K562 (cell line): Measurements from ENCODE around the gene LATS1.

Experiments
- CBFA2T2 ChIP-seq: fragments of 450-650 bp; conservative IDR thresholded peaks from 2 replicates; pipeline ENCODE4 v1.6.1; 2017; ENCODE audit warnings: mild to moderate bottlenecking
- POLR2A ChIP-seq: fragments of 450-650 bp; conservative IDR thresholded peaks from 2 replicates; pipeline ENCODE4 v1.6.1; 2016
- TF ChIP-seq, protein P1 (sequence below): fragments of 200-600 bp; sonication (generic); IDR thresholded peaks from one replicate; pipeline ENCODE4 v1.6.1; 2012; ENCODE audit warnings: mild to moderate bottlenecking, low read depth, low read length, inconsistent platforms

DNA sequence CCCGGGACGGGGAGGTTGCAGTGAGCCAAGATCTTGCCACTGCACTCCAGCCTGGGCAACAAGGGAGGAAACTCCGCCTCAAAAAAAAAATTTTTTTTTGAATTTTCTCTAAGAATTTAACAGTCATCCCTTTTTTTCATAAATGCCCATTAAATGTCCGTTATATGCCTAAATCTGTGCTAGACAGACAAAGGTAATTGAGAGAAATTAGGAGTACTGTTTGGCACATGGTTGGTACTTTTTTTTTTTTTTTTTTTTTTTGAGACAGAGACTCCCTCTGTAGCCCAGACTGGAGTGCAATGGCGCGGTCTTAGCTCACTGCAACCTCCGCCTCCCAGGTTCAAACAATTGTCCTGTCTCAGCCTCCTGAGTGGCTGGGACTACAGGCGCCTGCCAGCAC lies 33.3 kb upstream of the LATS1 start:
- TF ChIP-seq CBFA2T2 (no peak), POLR2A (no peak)
- TF ChIP-seq, protein P1, sequence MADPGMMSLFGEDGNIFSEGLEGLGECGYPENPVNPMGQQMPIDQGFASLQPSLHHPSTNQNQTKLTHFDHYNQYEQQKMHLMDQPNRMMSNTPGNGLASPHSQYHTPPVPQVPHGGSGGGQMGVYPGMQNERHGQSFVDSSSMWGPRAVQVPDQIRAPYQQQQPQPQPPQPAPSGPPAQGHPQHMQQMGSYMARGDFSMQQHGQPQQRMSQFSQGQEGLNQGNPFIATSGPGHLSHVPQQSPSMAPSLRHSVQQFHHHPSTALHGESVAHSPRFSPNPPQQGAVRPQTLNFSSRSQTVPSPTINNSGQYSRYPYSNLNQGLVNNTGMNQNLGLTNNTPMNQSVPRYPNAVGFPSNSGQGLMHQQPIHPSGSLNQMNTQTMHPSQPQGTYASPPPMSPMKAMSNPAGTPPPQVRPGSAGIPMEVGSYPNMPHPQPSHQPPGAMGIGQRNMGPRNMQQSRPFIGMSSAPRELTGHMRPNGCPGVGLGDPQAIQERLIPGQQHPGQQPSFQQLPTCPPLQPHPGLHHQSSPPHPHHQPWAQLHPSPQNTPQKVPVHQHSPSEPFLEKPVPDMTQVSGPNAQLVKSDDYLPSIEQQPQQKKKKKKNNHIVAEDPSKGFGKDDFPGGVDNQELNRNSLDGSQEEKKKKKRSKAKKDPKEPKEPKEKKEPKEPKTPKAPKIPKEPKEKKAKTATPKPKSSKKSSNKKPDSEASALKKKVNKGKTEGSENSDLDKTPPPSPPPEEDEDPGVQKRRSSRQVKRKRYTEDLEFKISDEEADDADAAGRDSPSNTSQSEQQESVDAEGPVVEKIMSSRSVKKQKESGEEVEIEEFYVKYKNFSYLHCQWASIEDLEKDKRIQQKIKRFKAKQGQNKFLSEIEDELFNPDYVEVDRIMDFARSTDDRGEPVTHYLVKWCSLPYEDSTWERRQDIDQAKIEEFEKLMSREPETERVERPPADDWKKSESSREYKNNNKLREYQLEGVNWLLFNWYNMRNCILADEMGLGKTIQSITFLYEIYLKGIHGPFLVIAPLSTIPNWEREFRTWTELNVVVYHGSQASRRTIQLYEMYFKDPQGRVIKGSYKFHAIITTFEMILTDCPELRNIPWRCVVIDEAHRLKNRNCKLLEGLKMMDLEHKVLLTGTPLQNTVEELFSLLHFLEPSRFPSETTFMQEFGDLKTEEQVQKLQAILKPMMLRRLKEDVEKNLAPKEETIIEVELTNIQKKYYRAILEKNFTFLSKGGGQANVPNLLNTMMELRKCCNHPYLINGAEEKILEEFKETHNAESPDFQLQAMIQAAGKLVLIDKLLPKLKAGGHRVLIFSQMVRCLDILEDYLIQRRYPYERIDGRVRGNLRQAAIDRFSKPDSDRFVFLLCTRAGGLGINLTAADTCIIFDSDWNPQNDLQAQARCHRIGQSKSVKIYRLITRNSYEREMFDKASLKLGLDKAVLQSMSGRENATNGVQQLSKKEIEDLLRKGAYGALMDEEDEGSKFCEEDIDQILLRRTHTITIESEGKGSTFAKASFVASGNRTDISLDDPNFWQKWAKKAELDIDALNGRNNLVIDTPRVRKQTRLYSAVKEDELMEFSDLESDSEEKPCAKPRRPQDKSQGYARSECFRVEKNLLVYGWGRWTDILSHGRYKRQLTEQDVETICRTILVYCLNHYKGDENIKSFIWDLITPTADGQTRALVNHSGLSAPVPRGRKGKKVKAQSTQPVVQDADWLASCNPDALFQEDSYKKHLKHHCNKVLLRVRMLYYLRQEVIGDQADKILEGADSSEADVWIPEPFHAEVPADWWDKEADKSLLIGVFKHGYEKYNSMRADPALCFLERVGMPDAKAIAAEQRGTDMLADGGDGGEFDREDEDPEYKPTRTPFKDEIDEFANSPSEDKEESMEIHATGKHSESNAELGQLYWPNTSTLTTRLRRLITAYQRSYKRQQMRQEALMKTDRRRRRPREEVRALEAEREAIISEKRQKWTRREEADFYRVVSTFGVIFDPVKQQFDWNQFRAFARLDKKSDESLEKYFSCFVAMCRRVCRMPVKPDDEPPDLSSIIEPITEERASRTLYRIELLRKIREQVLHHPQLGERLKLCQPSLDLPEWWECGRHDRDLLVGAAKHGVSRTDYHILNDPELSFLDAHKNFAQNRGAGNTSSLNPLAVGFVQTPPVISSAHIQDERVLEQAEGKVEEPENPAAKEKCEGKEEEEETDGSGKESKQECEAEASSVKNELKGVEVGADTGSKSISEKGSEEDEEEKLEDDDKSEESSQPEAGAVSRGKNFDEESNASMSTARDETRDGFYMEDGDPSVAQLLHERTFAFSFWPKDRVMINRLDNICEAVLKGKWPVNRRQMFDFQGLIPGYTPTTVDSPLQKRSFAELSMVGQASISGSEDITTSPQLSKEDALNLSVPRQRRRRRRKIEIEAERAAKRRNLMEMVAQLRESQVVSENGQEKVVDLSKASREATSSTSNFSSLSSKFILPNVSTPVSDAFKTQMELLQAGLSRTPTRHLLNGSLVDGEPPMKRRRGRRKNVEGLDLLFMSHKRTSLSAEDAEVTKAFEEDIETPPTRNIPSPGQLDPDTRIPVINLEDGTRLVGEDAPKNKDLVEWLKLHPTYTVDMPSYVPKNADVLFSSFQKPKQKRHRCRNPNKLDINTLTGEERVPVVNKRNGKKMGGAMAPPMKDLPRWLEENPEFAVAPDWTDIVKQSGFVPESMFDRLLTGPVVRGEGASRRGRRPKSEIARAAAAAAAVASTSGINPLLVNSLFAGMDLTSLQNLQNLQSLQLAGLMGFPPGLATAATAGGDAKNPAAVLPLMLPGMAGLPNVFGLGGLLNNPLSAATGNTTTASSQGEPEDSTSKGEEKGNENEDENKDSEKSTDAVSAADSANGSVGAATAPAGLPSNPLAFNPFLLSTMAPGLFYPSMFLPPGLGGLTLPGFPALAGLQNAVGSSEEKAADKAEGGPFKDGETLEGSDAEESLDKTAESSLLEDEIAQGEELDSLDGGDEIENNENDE, result no peak
